NCI-H1417 treated with DMSO at 0.1 percent for 48 hours (cell line): ENCODE results near the gene CTNNBL1.
"Not testable (repeated sequence)": the region's sequence is repeated elsewhere in the genome, so short reads cannot be mapped to it uniquely, and the experiment has no call there.

Experiments used
- DNase-seq: peaks from one replicate; lab custom pipeline; 2025; lab: John Stamatoyannopoulos, UW

The CTNNBL1 gene

DNA sequence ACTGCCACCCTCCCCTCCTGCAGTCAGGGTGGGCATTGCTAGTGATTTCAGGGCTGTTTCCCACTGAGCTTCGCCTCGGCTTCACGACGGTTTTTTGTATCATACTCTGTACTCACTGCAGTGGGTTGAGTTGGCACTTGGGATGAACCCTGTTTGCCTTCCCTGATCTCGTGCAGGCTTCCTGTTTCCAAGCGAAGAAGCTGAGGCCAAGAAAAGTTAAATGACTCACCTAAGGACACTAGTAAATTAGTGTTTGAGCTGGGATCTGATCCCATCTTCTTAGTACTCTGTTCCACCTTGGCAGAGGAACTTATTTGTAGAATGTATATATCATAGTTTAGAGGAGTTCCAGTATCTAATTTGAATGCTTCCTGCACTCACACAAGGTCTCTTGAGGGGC is 158.8 kb downstream of the CTNNBL1 start:
- no peak for DNase-seq

- DNase-seq: no peak
Observed at GRCh38 chr20:37853823-37854375, 160.1 kb downstream of the CTNNBL1 start.

- DNase-seq: not testable (repeated sequence)
Observed at GRCh38 chr20:37856034-37856433, 162.2 kb downstream of the CTNNBL1 start.

DNA sequence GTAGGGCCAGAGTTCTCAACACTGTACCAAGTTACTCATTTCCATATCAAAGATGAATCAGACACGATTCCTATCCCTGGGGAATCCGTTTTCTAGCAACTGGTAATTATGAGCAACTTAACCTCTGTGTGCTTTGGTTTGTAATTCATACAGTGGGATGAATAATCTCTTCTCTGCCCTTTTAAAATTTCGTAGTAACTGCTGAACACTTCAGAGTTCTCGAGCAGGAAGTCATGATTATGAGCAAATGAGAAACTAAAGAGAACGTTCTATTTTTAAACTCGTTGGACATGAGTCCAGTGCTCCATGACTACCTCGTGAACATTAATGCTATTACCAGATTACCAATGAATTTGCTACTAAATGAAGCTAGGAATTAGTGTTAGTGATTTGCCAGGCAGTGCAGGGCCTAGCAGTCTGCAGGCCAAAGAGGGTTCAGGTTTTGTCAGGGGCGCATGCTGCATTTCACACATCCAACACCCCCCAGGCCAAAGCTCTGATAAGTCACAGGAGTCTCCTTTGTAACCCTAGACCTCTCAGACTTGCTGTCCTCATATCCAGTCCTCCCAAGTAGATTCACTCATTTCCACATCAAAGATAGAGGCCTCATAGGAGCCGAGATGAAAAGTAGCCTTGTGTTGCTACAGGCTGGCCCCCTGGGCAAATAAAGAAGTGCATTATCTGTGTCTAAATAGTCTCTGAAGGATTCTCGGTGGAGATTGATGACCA is 163.3 kb downstream of the CTNNBL1 start:
- no peak for DNase-seq

DNA sequence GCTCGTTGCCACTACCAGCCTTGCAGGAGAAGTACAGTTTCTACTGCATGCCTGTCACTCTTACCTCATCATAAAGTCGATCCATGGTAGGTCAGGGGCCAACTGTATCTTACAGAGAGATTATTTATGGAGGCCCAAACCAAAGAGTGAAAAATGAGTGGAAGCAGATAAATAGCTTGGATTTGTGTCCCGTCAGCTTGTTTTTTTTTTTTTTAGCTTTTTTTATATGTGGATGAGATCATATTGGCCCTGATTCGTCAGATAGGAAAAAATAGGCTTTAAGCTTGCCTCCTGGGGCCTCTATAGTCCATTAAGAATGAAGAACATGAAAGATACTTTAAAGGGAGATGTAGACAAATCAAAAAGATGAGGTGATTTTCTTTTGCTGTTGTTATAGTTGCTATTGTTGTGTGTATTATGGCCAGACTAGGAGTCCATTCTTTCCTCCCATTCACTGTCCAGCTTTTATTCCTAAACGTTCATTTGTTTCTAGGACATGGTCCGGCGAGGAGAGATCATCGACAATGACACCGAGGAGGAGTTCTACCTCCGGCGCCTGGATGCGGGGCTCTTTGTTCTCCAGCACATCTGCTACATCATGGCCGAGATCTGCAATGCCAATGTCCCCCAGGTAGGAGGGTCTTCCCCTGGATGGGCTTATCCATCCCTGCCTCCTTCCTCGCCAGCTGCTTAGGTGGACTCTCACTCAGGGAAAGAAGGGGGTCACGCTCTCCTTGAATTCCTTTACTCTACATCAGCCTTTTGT is 165.8 kb downstream of the CTNNBL1 start:
- no peak for DNase-seq

DNA sequence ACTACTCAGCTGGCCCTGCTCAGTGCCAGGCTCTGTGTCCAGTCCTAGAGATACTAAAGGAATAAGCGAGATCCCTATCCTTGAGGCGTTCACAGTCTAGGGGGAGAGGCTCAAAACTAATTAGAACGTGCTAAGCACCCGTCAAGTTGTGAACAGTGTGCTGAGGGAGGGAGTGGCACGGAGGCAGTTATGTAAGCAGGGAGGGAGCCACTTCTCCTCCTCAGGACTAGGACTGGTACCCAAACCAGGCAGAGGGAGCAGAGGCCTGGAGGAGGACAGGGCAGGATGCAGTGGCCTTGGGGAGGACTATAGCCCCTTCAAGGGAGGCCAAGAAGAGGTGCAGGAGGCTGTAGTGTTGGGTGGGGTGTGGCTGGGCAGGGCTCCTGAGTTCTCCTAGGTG is 169.5 kb downstream of the CTNNBL1 start:
- DNase-seq: no peak

DNA sequence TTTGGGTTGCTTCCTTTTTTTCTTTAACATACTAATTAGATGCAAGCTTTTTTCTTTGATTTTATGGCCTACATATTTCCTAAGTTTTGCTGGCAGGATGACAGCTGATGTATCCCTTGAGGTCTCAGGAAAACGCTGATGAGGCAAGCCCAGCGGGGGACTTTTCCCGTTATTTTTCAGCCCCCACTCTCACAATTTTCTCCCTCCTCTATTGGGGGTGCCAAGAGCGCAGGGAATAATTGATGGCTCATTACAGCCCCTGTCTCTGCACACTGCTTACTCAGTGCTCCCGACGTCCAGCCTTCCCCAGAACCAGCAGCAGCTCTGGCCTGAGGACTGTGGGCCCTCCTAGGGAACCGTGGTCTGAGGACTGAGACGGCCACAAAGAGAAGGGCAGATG is 170.5 kb downstream of the CTNNBL1 start:
- DNase-seq: no peak

- DNase-seq: no peak
Observed at GRCh38 chr20:37866051-37866450, 172.2 kb downstream of the CTNNBL1 start.

- no peak for DNase-seq
Observed at GRCh38 chr20:37867289-37868195, 173.7 kb downstream of the CTNNBL1 start.

DNA sequence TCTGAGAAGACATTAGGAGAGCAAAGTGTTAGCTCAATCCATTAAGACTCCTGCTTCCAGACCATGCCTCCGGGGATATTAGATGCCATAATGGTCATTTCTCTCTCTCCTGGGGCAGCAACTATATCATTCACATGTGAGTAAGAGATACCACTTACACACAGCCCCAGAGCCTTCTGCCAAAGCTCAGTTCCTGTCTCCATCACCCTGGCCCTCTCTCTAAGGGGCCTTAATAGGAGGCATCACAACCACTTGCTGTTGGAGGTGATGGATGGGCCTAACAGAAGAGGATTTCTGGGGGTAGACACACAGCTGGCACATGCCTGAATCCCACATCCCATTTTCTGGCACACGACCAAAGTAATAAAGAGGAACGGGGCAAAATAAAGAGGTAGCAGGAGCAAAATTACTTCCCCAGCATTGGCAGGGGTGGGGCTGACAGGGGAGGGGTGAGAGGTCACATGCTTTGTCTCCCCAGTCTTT is 175.1 kb downstream of the CTNNBL1 start:
- DNase-seq: no peak

GRCh38 chr20:37869334-37869861 is 175.6 kb downstream of the CTNNBL1 start:
- DNase-seq: no peak

- DNase-seq: no peak
Observed at GRCh38 chr20:37870294-37870693, 176.5 kb downstream of the CTNNBL1 start.

- DNase-seq: no peak
Observed at GRCh38 chr20:37871751-37872150, 177.9 kb downstream of the CTNNBL1 start.

GRCh38 chr20:37872161-37872560 is 178.3 kb downstream of the CTNNBL1 start:
- no peak for DNase-seq

GRCh38 chr20:37873884-37874283 is 180.1 kb downstream of the CTNNBL1 start:
- no peak for DNase-seq

DNA sequence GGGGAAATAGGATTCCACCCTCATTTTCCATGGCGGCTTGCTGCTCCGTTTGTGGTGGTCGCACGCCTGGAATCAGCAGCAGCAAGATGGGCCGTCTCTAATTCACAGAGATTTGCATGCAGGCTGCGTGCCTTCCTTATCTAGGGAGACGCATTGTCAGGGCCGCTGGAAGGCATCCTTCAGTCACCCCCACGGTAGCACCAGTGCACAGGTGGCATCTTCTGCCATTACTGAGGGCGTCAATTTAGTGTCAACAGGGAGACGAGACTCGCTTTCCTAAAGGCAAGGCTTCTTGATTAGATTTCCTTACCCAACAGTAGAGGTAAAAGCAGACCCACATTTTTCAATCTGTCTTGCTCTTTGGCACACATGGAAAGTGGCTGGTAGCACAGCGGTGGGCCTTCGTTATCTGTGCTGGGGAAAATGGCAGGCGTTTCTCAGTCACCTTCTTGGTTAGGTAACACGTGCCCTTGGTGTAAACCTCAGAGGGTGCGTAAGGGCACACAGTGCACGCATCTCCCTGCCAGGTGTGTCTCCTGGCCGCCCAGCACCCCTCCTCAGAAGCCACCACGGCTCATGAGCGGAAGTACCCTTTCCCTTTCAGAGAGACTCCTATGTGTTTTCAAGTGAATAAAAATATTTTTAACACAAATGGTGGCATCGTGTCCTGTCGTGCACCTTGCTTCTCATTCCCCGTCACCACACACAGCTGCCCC is 181.8 kb downstream of the CTNNBL1 start:
- DNase-seq: no peak

GRCh38 chr20:37876863-37877262 is 183.0 kb downstream of the CTNNBL1 start:
- no peak for DNase-seq

DNA sequence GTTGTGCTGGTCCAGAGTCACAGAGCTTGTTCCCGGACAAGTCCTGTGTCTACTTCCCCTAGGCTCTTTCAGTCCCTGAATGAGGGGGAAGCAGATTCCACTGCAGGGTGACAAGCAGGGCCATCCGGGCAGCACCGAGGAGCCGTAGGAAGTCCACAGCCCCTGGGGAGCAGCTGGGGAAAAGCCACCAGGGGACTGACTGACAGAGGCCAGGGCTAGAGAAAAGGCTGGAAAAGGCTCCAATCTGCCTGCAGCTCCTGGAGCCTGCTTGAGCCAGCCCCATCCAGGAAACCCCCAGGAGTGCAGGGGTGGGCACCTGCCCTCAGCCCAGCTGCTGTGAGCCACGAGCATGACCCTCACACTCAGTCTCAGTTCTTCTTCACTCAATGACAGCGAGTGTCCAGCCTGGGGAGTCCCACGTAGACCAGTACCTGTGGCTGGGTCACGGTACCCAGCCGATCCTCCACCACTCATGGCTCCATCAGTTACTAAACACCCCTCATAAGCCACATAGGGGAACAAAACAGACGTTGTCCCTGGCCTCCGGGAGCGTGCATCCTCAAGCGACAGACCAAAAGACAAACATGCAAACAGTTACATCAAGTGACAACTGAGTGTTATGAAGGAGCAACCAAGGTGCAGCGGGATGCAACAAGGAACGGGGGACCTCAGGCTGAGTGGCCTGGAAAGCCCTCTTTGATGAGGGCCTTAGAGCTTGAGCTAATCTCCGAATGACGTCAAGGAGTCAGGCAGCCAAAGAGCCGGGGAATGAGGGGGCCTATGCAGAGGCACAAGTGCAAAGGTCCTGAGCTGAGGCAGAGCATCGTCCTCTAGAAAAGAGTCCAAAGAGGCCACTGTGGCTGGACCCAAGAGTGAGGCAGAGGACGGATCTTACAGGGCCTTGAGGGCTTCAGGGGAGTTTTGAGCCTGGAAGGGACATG is 184.3 kb downstream of the CTNNBL1 start:
- no peak for DNase-seq

DNA sequence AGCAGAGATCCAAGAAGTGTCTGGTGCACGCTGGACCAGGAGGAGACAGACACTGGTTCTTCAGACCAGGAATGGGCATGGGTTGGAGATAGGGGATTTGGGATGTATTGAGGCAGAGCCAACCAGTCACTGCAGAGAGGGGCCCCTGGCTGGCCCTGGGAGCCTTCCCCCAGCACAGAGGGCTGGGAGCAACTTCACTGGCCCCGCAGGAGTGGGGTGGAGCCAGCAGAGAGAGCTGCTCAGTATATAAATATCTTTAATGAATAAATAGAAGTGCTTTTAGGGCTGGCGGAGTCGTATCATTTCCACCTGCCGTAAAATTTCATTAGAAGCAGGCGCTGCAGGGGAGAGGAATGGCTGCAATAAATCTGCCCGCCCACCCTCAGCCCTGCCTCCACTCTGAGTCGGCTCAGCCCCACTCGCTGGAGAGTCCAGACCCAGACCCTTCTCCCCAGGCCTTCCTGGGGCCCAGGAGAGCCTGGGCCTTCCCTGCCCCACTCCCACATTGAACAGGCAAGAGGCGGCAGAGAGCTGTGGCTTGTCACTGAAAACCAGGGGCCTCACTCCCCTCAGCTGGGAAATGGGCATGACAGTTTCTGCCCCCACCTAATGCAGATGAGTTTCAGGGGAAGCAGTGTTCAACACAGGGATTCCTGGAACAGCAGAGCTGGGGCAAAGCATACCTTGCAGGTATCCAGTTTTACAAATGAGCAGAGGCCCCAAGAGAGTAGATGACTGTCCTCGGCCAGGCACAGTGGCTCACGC is 185.2 kb downstream of the CTNNBL1 start:
- DNase-seq: no peak
